Prostate gland (tissue), 2 donors: Measurements from ENCODE around the gene ACLY.

Experiments used
- POLR2A ChIP-seq: fragments of 450-650 bp; IDR thresholded peaks from one replicate; pipeline ENCODE4 v1.6.1; 2016; ENCODE audit warnings: antibody characterized with exemption, mild to moderate bottlenecking
- TF ChIP-seq, protein P1 (sequence below), 4 experiments: fragments of 200-600 bp in 2 of 4; fragments of 450-650 bp in 2 of 4; sonication (generic) in 2 of 4; IDR thresholded peaks; 1 replicate in 3 of 4; 2 replicates in 1 of 4; pipeline ENCODE4 v1.5.1; 2016 to 2019; ENCODE audit warnings: antibody characterized with exemption in 4 of 4, mild to moderate bottlenecking in 2 of 4, moderate library complexity in 2 of 4

DNA sequence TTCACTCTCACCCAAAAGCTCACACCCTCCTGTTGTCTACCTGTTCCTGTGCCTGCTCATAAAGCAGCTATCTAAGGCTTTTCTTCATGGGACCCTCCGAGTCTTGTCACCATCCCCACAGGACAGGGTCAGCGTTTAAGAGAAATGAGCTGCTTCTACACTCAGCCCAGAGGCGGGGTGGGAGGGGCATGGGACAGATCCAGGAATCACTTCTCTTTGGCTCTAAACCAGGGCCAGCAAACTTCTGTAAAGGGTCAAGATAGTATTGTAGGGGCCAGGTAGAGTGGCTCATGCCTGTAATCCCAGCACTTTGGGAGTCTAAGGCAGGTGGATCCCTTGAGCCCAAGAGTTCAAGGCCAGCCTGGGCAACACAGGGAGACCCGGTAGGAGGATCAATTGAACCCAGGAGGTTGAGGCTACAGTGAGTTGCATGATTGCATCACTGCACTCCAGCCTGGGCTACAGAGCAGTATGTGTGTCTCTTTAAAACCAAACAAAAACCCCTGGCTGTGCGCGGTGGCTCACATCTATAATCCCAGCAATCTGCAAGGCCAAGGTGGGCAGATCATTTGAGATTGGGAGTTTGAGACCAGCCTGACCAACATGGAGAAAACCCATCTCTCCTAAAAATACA, 30.3 kb downstream of the ACLY start:
- no peak for TF ChIP-seq POLR2A
- TF ChIP-seq, protein P1, sequence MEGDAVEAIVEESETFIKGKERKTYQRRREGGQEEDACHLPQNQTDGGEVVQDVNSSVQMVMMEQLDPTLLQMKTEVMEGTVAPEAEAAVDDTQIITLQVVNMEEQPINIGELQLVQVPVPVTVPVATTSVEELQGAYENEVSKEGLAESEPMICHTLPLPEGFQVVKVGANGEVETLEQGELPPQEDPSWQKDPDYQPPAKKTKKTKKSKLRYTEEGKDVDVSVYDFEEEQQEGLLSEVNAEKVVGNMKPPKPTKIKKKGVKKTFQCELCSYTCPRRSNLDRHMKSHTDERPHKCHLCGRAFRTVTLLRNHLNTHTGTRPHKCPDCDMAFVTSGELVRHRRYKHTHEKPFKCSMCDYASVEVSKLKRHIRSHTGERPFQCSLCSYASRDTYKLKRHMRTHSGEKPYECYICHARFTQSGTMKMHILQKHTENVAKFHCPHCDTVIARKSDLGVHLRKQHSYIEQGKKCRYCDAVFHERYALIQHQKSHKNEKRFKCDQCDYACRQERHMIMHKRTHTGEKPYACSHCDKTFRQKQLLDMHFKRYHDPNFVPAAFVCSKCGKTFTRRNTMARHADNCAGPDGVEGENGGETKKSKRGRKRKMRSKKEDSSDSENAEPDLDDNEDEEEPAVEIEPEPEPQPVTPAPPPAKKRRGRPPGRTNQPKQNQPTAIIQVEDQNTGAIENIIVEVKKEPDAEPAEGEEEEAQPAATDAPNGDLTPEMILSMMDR (IDR thresholded peaks at IDR 0.05): no peak
